ENCODE results near the gene NIPBL.

Gene NIPBL

GRCh38 chr5:36877667-36878391 lies 1.3 kb downstream of the NIPBL start:
- DNase-seq (ENCODE audit: insufficient read length, low spot score) = no peak
- peak; percentile 40 for FAIRE-seq
- TF ChIP-seq POLR2A (IDR thresholded peaks at IDR 0.05; ENCODE audit: low read depth, low read length) = no peak
- no peak for TF ChIP-seq TAF1 (IDR thresholded peaks at IDR 0.05; ENCODE audit: low read depth, low read length)
- TF ChIP-seq PAX5 (IDR thresholded peaks at IDR 0.05; ENCODE audit: insufficient read depth, low read length, severe bottlenecking) = no peak
- TF ChIP-seq POLR2AphosphoS5 (IDR thresholded peaks at IDR 0.05; ENCODE audit: low read depth, low read length) = no peak
- TF ChIP-seq POU2F2 (IDR thresholded peaks at IDR 0.05; ENCODE audit: low read depth, low read length) = no peak
- TF ChIP-seq SPI1 (IDR thresholded peaks at IDR 0.05; ENCODE audit: low read depth, low read length) = peak; percentile 30; the same call in 1 of the 2 replicates

DNA sequence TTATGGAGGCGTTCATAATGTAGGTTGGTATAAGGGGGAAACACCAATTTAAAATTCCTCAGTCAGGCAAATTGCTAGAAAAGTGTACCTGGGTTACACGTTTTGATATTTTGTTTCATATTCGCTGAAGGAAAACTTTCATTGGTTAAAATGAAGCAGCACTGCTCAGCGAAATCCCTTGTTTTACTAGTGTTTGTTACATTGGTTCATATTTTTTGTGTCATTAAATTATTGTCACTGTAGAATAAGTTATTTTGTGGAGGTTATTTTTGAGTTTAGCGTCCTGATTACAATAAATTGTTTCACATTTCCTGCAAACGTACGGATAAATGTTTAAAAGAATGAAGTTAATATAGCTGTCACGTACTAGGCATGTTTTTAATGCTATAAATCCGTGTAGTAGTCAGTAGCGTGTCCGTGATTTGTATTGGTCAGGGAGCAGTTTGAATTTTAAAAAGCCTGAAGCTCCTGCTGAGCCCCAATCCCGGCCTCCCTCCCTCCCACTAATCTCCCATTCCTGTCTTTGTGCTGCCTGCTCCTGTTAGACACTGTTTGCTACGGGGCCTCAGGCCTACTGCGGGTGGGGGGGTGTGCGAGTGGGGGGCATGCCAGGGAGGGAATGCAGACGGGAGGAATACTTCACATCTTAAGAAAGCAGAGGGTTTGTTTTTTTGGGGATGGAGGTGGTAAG lies 2.0 kb downstream of the NIPBL start:
- DNase-seq (ENCODE audit: insufficient read length, low spot score) (no peak), FAIRE-seq (peak; percentile 66)
- TF ChIP-seq TAF1 (IDR thresholded peaks at IDR 0.05; ENCODE audit: low read depth, low read length) (no peak), POLR2AphosphoS5 (IDR thresholded peaks at IDR 0.05; ENCODE audit: low read depth, low read length) (no peak), POU2F2 (IDR thresholded peaks at IDR 0.05; ENCODE audit: low read depth, low read length) (no peak), PAX5 (IDR thresholded peaks at IDR 0.05; ENCODE audit: insufficient read depth, low read length, severe bottlenecking) (no peak), POLR2A (IDR thresholded peaks at IDR 0.05; ENCODE audit: low read depth, low read length) (no peak), SPI1 (IDR thresholded peaks at IDR 0.05; ENCODE audit: low read depth, low read length) (no peak)

DNA sequence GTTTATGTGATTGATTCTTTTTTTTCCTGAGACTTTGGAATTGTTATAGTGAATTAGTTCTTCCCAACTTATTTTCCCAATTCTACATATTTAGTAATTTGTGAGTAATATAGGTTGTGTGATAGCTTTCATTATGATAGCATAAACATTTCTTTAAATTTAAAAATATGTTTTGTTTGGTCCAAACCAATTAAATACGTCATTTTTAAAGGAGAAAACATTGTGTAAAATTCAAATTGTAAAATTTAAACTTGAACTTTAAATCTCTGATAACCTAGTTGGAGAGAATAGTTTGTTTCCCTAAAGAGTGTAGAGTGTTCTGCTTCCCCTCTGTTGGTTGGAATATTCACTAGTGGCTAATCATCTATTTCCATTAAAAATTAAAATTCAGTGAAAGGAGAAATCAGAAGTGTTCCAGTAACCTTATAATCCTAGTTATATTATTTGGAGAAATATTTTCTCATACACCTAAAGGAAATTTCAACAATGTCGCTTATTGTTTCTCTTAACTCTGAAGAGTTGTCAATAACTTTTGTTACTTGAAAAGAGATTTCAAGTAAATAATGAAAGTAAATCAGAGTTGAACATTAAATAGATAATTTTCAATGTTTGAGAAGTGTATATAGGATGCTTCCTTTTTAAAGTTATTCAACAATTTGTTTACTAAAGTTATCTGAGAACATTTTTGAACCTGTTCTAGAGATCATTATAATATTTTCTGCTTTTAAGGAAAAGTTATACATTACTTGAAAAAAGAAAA lies 2.9 kb downstream of the NIPBL start:
- DNase-seq (ENCODE audit: insufficient read length, low spot score) = no peak
- no peak for FAIRE-seq
- TF ChIP-seq POLR2AphosphoS5 (IDR thresholded peaks at IDR 0.05; ENCODE audit: low read depth, low read length) = no peak
- TF ChIP-seq SPI1 (IDR thresholded peaks at IDR 0.05; ENCODE audit: low read depth, low read length) = no peak
- TF ChIP-seq POLR2A (IDR thresholded peaks at IDR 0.05; ENCODE audit: low read depth, low read length) = no peak
- no peak for TF ChIP-seq PAX5 (IDR thresholded peaks at IDR 0.05; ENCODE audit: insufficient read depth, low read length, severe bottlenecking)
- TF ChIP-seq POU2F2 (IDR thresholded peaks at IDR 0.05; ENCODE audit: low read depth, low read length) = no peak
- TF ChIP-seq TAF1 (IDR thresholded peaks at IDR 0.05; ENCODE audit: low read depth, low read length) = no peak

GRCh38 chr5:36880761-36881160 lies 4.2 kb downstream of the NIPBL start:
- no peak for FAIRE-seq
- no peak for TF ChIP-seq TAF1 (IDR thresholded peaks at IDR 0.05; ENCODE audit: low read depth, low read length)
- TF ChIP-seq PAX5 (IDR thresholded peaks at IDR 0.05; ENCODE audit: insufficient read depth, low read length, severe bottlenecking) = no peak
- no peak for TF ChIP-seq POU2F2 (IDR thresholded peaks at IDR 0.05; ENCODE audit: low read depth, low read length)
- TF ChIP-seq POLR2A (IDR thresholded peaks at IDR 0.05; ENCODE audit: low read depth, low read length) = no peak
- no peak for TF ChIP-seq SPI1 (IDR thresholded peaks at IDR 0.05; ENCODE audit: low read depth, low read length)
- TF ChIP-seq POLR2AphosphoS5 (IDR thresholded peaks at IDR 0.05; ENCODE audit: low read depth, low read length) = no peak

GRCh38 chr5:36881304-36881703 lies 4.7 kb downstream of the NIPBL start:
- TF ChIP-seq POLR2A (IDR thresholded peaks at IDR 0.05; ENCODE audit: low read depth, low read length) (no peak), TAF1 (IDR thresholded peaks at IDR 0.05; ENCODE audit: low read depth, low read length) (no peak), POLR2AphosphoS5 (IDR thresholded peaks at IDR 0.05; ENCODE audit: low read depth, low read length) (no peak), PAX5 (IDR thresholded peaks at IDR 0.05; ENCODE audit: insufficient read depth, low read length, severe bottlenecking) (no peak), SPI1 (IDR thresholded peaks at IDR 0.05; ENCODE audit: low read depth, low read length) (no peak), POU2F2 (IDR thresholded peaks at IDR 0.05; ENCODE audit: low read depth, low read length) (no peak)
- DNase-seq (ENCODE audit: insufficient read length, low spot score) (no peak), FAIRE-seq (no peak)

More at GRCh38 chr5:36880761-36881160, 4.2 kb downstream of the NIPBL start:
- DNase-seq (ENCODE audit: insufficient read length, low spot score) = no peak

DNA sequence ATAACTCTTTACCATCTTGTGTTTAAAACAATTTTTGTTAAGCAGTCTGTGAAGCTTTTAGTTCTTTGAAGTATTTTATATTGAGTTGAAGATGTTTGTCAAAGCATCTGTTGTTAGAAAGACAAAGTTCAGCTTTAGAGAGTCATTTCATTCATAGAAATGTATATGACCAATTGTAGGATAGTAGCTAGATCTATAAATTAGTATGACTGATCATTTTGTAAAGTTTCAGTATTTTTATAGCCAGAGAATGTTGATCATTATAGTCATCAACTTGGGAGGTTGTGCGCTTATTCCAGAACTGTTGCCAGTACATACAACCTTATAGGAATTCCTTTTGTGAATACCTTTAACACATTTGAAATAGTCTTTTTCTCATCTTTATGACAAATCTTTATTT lies 5.2 kb downstream of the NIPBL start:
- FAIRE-seq (no peak), DNase-seq (ENCODE audit: insufficient read length, low spot score) (no peak)
- TF ChIP-seq SPI1 (IDR thresholded peaks at IDR 0.05; ENCODE audit: low read depth, low read length) (no peak), POLR2A (IDR thresholded peaks at IDR 0.05; ENCODE audit: low read depth, low read length) (no peak), PAX5 (IDR thresholded peaks at IDR 0.05; ENCODE audit: insufficient read depth, low read length, severe bottlenecking) (no peak), POU2F2 (IDR thresholded peaks at IDR 0.05; ENCODE audit: low read depth, low read length) (no peak), TAF1 (IDR thresholded peaks at IDR 0.05; ENCODE audit: low read depth, low read length) (no peak), POLR2AphosphoS5 (IDR thresholded peaks at IDR 0.05; ENCODE audit: low read depth, low read length) (no peak)

DNA sequence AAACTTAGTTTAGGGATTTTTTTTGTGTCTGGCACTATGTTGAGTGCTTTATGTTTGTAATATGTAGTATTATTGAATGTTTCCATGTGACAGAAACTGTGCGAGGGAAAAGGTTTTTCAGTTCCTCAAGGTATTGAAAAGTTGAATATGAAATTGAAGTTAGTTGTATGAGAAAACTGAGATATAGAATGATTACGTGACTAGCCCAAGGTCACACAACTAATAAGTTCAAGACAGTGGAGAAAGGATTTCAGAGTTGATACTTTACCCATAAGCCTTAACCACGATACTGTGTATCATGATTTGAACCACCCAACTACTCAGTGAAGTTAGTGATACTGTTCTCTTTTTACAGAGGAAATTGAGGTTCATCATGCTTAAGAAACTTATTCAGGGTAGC lies 5.7 kb downstream of the NIPBL start:
- no peak for DNase-seq (ENCODE audit: insufficient read length, low spot score)
- TF ChIP-seq SPI1 (IDR thresholded peaks at IDR 0.05; ENCODE audit: low read depth, low read length) (peak; percentile 75), POLR2A (IDR thresholded peaks at IDR 0.05; ENCODE audit: low read depth, low read length) (no peak)
- FAIRE-seq = peak; percentile 75

DNA sequence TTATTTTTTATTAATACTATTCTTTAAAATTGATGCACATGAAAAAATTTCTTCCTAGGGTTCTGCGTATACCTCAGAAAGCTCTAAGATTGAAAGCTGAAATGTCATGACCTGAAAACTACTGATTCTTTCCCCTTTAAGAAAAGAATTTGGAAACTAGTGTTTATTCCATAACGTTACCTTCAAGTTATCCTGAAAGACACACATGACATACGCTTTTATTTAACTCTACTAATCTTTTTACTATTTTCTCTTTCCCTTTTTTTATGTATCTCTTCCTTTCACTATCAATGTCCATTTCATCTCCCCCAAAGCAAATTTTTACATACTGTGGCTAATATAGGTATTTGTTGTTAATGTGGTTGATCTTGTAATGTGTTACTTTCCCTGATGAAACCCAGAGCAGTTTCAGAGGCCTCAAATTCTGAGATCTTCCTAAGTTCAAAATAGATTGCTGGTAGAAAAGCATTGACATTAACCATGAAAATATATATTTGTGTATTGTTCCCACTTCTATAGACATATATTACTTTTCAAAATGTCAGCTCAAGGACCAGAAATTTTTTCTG lies 7.4 kb downstream of the NIPBL start:
- FAIRE-seq (no peak), DNase-seq (ENCODE audit: insufficient read length, low spot score) (no peak)
- TF ChIP-seq POLR2AphosphoS5 (IDR thresholded peaks at IDR 0.05; ENCODE audit: low read depth, low read length) (no peak), POLR2A (IDR thresholded peaks at IDR 0.05; ENCODE audit: low read depth, low read length) (no peak), PAX5 (IDR thresholded peaks at IDR 0.05; ENCODE audit: insufficient read depth, low read length, severe bottlenecking) (no peak), POU2F2 (IDR thresholded peaks at IDR 0.05; ENCODE audit: low read depth, low read length) (no peak), TAF1 (IDR thresholded peaks at IDR 0.05; ENCODE audit: low read depth, low read length) (no peak), SPI1 (IDR thresholded peaks at IDR 0.05; ENCODE audit: low read depth, low read length) (no peak)

GRCh38 chr5:36885149-36885548 lies 8.6 kb downstream of the NIPBL start:
- DNase-seq (ENCODE audit: insufficient read length, low spot score) = no peak
- no peak for TF ChIP-seq PAX5 (IDR thresholded peaks at IDR 0.05; ENCODE audit: insufficient read depth, low read length, severe bottlenecking)
- no peak for TF ChIP-seq SPI1 (IDR thresholded peaks at IDR 0.05; ENCODE audit: low read depth, low read length)
- no peak for TF ChIP-seq POLR2AphosphoS5 (IDR thresholded peaks at IDR 0.05; ENCODE audit: low read depth, low read length)
- no peak for TF ChIP-seq POU2F2 (IDR thresholded peaks at IDR 0.05; ENCODE audit: low read depth, low read length)
- no peak for TF ChIP-seq TAF1 (IDR thresholded peaks at IDR 0.05; ENCODE audit: low read depth, low read length)
- no peak for TF ChIP-seq POLR2A (IDR thresholded peaks at IDR 0.05; ENCODE audit: low read depth, low read length)
- no peak for FAIRE-seq
